ENCODE results near the gene HSPA1B. TPM values are rescaled to one million over a fixed set of nuclear protein-coding genes. Genes with fewer than 3 reads are reported as not detected.

The HSPA1B gene
- total RNA-seq, 1 experiment from 2014 or later = 265 TPM

GRCh38 chr6:31782126-31782855 lies 45.2 kb upstream of the HSPA1B start:
- CTCF ChIA-PET = no interaction called here
- BruUV-seq (replicated peaks) = TSS peak; percentile 25
- no peak for TF ChIP-seq CTCF (conservative IDR thresholded peaks at IDR 0.05; ENCODE audit: low read depth, low read length)
- TF ChIP-seq EZH2 (IDR thresholded peaks at IDR 0.05; ENCODE audit: low read length, unreplicated experiment) = no peak
- no peak for TF ChIP-seq EZH2phosphoT487 (IDR thresholded peaks at IDR 0.05; ENCODE audit: borderline replicate concordance, low read length)

DNA sequence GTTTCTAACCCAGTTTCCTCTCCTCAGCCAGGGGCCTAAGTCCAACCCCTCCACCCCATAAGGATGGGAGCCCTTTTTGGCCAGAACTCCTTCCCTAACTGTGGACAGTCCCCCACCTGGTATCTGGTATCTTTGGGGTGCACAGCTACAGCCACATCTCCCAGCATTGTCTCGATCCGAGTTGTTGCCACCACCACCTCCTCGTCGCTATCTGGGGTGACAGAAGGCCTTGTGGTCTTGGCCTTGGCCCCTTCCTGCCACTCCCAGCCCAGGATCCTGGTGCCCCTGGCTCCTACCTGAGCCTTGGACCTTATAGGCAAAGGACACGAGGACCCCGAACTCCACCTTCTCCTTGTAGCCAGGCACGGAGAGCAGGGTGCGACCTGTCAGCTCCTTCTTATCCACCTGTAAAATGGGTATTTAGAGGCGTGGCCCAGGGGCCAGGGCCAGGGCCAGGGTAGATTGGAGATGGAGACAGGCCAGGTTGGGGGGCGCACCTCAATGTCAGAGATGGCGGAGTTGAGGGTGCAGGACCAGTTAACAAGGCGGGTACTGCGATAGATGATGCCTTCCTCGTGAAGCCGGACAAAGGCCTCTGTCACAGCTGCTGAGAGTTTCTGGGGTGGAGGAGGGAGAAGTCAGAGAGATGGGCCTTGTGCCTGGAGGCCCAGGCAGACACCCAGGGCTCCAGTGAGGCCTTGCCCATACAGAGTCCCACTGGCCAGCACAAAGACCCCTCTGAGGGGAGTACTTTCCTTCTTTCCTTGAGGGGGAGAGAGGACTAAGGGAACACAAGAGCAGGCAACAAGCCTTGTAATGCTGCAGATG lies 43.2 kb upstream of the HSPA1B start:
- TF ChIP-seq EZH2phosphoT487 (IDR thresholded peaks at IDR 0.05; ENCODE audit: borderline replicate concordance, low read length) = no peak
- no peak for TF ChIP-seq CTCF (conservative IDR thresholded peaks at IDR 0.05; ENCODE audit: low read depth, low read length)
- TF ChIP-seq EZH2 (IDR thresholded peaks at IDR 0.05; ENCODE audit: low read length, unreplicated experiment) = no peak
- Histone ChIP-seq H2AFZ (ENCODE audit: low read length) (no peak overlapping the region), H3K4me3 (ENCODE audit: low read length) (no peak overlapping the region), H3K36me3 (ENCODE audit: low read depth, low read length) (peaks cover 52% of the 10 kb centered on the region), H3K79me2 (ENCODE audit: low read length) (peaks cover 5% of the 10 kb centered on the region), H3K27me3 (ENCODE audit: low read length) (no peaks in the 10 kb centered on the region), H3K4me2 (ENCODE audit: low read length) (no peak overlapping the region), H3K9ac (ENCODE audit: low read length) (no peak overlapping the region), H3F3A (ENCODE audit: low read length, unreplicated experiment) (no peaks in the 10 kb centered on the region), H4K20me1 (ENCODE audit: low read length) (no peaks in the 10 kb centered on the region), H3K27ac (ENCODE audit: low read length) (no peak overlapping the region), H3K9me2 (replicated peaks; ENCODE audit: low read length) (no peaks in the 10 kb centered on the region), H3K4me1 (ENCODE audit: insufficient read depth, low read length) (no peaks in the 10 kb centered on the region), H3K9me3 (ENCODE audit: low read length) (no peaks in the 10 kb centered on the region)
- BruUV-seq (replicated peaks) = no TSS peak
- CTCF ChIA-PET = no interaction called here
- DNase-seq = no peak
- POLR2A ChIA-PET (ENCODE audit: unreplicated experiment) = no interaction called here
- intact Hi-C loops (cut with micrococcal nuclease) = no loop called here
- ATAC-seq = no peak

More at GRCh38 chr6:31782126-31782855, 45.2 kb upstream of the HSPA1B start:
- Histone ChIP-seq H2AFZ (ENCODE audit: low read length) (no peak overlapping the region), H4K20me1 (ENCODE audit: low read length) (no peaks in the 10 kb centered on the region), H3K4me1 (ENCODE audit: insufficient read depth, low read length) (peaks cover 6% of the 10 kb centered on the region), H3K36me3 (ENCODE audit: low read depth, low read length) (peaks cover 59% of the 10 kb centered on the region), H3K9me3 (ENCODE audit: low read length) (no peaks in the 10 kb centered on the region), H3K27ac (ENCODE audit: low read length) (no peak overlapping the region), H3K9me2 (replicated peaks; ENCODE audit: low read length) (no peaks in the 10 kb centered on the region), H3K27me3 (ENCODE audit: low read length) (no peaks in the 10 kb centered on the region), H3K4me2 (ENCODE audit: low read length) (no peak overlapping the region), H3K4me3 (ENCODE audit: low read length) (no peak overlapping the region), H3F3A (ENCODE audit: low read length, unreplicated experiment) (peaks cover 3% of the 10 kb centered on the region), H3K79me2 (ENCODE audit: low read length) (no peaks in the 10 kb centered on the region), H3K9ac (ENCODE audit: low read length) (no peak overlapping the region)
- no peak for ATAC-seq
- POLR2A ChIA-PET (ENCODE audit: unreplicated experiment) = no interaction called here
- intact Hi-C loops (cut with micrococcal nuclease) = no loop called here
- DNase-seq = no peak

All from PC-3 (cell line).